Kidney epithelial cell (primary cell): ENCODE results near the gene CDK5RAP1. TPM values are rescaled to one million over a fixed set of nuclear protein-coding genes. Genes with fewer than 3 reads are reported as not detected.

ENCODE experiments used
- DNase-seq: peaks from one replicate; pipeline ENCODE4 v3.0.0-alpha.2; 2010; ENCODE audit warnings: low read depth
- H3K27me3 ChIP-seq: 2 replicates; pipeline ENCODE4 v1.6.0; 2011; ENCODE audit warnings: low read length; ENCODE audit not compliant: control insufficient read depth, insufficient read depth
- H3K36me3 ChIP-seq: 2 replicates; pipeline ENCODE4 v1.5.1; 2011; ENCODE audit warnings: low read length; ENCODE audit not compliant: control insufficient read depth, insufficient read depth
- H3K4me3 ChIP-seq: 2 replicates; pipeline ENCODE4 v1.5.1; 2011; ENCODE audit warnings: low read depth, mild to moderate bottlenecking, control low read depth, low read length
- CTCF ChIP-seq: IDR thresholded peaks from 2 replicates; pipeline ENCODE4 v1.5.1; 2011; ENCODE audit warnings: mild to moderate bottlenecking, moderate library complexity, low read length, control low read depth, inconsistent platforms; ENCODE audit not compliant: insufficient read depth, poor library complexity, severe bottlenecking
- total RNA-seq: library from RNA; depleted of rRNA; stranded (reverse); fragments of >200 nt; gene quantifications from 2 replicates; pipeline ENCODE4 v1.2.3, GENCODE V29; 2015

Gene CDK5RAP1
- total RNA-seq, 1 donor from 2014 or later: 39.4 TPM

GRCh38 chr20:33328157-33329137 lies 72.9 kb downstream of the CDK5RAP1 start:
- peaks cover 10% of the 10 kb centered on the region for H3K27me3 ChIP-seq
- no peak for TF ChIP-seq CTCF
- no peak for DNase-seq

DNA sequence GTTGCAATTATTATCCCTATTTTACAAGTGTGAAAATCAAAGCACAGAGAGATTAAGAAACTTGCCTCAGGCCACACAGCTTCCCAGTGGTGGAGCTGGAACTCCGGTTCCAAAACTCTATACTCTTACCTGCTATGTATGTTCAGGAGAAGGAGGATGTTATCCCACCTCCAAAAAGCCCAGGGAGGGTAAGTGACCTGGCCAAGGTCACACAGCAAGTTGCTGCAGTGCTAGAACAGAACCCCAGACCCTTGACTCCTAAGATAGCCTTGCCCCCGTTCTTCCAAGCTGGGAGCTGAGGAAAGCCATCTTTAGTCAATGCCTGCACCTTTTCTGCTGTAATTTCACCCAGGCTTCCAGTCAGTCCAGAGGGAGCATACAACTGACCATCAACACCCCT lies 76.0 kb downstream of the CDK5RAP1 start:
- no peak for TF ChIP-seq CTCF
- Histone ChIP-seq H3K36me3 (no peaks in the 10 kb centered on the region), H3K4me3 (no peak overlapping the region), H3K27me3 (peaks cover 15% of the 10 kb centered on the region)
- DNase-seq: no peak

More at GRCh38 chr20:33328157-33329137, 72.9 kb downstream of the CDK5RAP1 start:
- no peaks in the 10 kb centered on the region for H3K36me3 ChIP-seq
- H3K4me3 ChIP-seq: no peak overlapping the region

GRCh38 chr20:33323236-33323635 lies 78.1 kb downstream of the CDK5RAP1 start:
- no peak overlapping the region for H3K4me3 ChIP-seq
- no peak for DNase-seq
- no peaks in the 10 kb centered on the region for H3K36me3 ChIP-seq
- TF ChIP-seq CTCF: no peak
- H3K27me3 ChIP-seq: peaks cover 9% of the 10 kb centered on the region

DNA sequence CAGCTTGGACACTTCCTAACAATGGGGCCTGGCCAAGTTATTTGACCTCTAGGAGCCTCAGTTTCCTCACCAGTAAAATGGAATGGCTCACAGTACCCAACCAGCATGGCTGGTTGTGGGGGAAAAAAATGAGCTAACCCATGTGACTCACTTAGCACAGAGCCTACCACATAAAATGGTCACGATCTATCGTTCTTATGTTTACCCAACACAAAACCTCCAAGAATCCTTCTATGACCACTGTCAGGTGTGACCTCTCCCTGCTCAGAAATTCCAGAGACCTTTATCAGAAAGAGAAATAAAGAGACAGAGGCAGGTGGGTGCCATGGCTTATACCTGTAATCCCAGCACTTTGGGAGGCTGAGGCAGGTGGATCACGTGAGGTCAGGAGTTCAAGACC lies 78.9 kb downstream of the CDK5RAP1 start:
- Histone ChIP-seq H3K36me3 (no peaks in the 10 kb centered on the region), H3K27me3 (peaks cover 15% of the 10 kb centered on the region), H3K4me3 (no peak overlapping the region)
- no peak for TF ChIP-seq CTCF
- DNase-seq: no peak

DNA sequence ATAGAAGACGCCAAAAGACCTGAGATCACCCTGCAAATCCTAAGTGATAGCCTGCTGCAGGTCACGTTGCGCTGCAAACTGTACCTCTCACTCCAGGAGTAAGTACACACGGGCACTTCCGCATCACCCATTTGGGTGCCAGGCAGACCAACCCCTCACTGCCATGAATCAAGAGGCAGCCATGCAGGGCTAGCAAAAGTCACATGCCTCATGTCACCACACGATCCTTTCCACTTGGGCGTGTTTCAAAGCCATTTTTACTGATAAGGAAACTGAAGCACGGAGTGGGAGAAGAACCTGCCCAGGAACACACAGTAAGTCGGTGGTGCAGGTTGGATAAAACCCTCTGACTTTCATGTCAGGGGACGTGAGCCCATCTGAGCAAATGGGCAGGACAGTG lies 81.3 kb downstream of the CDK5RAP1 start:
- Histone ChIP-seq H3K27me3 (peaks cover 11% of the 10 kb centered on the region), H3K4me3 (no peak overlapping the region), H3K36me3 (no peaks in the 10 kb centered on the region)
- no peak for DNase-seq
- no peak for TF ChIP-seq CTCF

DNA sequence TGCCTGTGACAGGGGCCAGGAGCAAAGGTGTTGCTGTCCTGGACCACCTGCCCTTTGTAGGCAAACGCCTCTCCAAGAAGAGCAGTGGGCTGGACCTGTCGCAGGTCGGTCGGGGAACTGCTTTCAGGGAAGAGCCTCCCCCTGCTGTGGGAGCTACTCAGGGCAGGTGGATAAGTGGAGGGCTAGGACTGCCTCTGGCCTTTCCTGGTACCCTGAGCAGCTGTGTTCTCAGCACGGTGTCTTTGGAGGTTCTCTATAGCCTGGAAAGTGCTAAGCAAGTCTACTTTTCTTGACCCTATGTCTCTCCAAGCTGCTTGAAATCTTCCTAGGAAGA lies 83.3 kb downstream of the CDK5RAP1 start:
- Histone ChIP-seq H3K27me3 (peaks cover 8% of the 10 kb centered on the region), H3K4me3 (no peak overlapping the region), H3K36me3 (no peaks in the 10 kb centered on the region)
- DNase-seq: no peak
- no peak for TF ChIP-seq CTCF
